ENCODE results near the gene SEC63.
"Not testable (repeated sequence)": the region's sequence is repeated elsewhere in the genome, so short reads cannot be mapped to it uniquely, and the experiment has no call there.

Gene SEC63

DNA sequence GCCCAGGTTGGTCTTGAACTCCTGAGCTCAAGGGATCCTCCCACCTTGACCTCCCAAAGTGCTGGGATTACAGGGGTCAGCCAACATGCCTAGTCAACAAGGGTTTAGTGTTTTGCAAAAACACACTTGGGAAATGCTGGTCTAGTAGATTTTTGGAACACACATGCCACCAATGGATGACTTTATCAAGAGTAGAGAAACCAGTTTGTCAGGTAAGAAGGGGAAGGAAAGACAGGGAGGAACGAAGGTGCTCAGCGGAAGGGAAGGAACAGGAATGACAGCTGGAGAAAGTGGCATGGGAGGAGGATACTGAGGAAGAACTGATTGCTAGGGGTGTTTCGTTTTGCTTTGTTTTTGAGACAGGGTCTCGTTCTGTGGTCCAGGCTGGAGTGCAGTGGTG lies 15.6 kb upstream of the SEC63 start:
- H3K4me3 ChIP-seq (ENCODE audit: insufficient read depth, low read depth, low read length): no peak overlapping the region
- no peaks in the 10 kb centered on the region for H3K9me3 ChIP-seq (ENCODE audit: control insufficient read depth, low read length)
- WGBS, 2 experiments: 92 to 93% methylated on average over 4 of the region's 4 CpGs
- no peaks in the 10 kb centered on the region for H3K4me1 ChIP-seq (ENCODE audit: control insufficient read depth, insufficient read depth, low read length)
- H3K27me3 ChIP-seq (ENCODE audit: control insufficient read depth, insufficient read depth, low read length, poor library complexity, severe bottlenecking): no peaks in the 10 kb centered on the region
- no peaks in the 10 kb centered on the region for H3K36me3 ChIP-seq (ENCODE audit: control insufficient read depth, insufficient read depth, low read length)
- no peak overlapping the region for H3K27ac ChIP-seq (ENCODE audit: insufficient read depth, low read depth, low read length, poor library complexity, severe bottlenecking)

DNA sequence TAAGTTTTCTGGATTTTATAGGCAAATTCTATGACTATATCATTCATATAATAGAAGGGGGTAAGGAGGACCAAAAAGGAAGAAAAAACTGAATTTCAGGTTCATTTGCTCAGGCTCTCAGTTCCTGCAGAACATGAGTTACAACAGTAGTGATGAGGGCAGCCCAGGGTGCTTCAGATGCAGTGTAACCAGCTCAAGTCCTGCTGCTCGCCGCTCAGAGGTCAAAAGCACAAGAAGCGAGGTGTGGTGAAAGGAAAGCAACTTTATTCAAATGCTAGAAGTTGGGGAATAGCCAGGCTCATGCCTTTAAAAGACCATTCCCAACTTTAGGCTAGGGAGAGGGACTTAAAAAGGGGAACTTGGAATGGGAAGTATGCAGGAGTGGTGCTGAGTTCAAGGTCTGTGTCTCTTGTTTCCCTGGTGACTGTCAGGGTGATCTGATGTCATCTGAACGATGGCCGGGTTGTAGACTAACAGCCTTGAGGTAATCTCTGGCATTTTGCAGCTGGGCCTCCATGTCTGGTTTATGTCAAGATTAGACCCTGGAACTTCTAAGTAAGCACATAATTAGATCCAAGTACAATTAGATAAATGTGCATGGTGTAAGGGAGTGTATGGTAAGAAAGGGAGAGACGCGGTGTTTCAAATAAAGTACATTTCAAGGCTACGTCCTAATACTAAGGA lies 14.5 kb upstream of the SEC63 start:
- H3K27ac ChIP-seq (ENCODE audit: insufficient read depth, low read depth, low read length, poor library complexity, severe bottlenecking): no peak overlapping the region
- no peak overlapping the region for H3K4me3 ChIP-seq (ENCODE audit: insufficient read depth, low read depth, low read length)
- no peaks in the 10 kb centered on the region for H3K36me3 ChIP-seq (ENCODE audit: control insufficient read depth, insufficient read depth, low read length)
- WGBS, 2 experiments: 83 to 88% methylated on average over 8 of the region's 8 CpGs
- no peaks in the 10 kb centered on the region for H3K27me3 ChIP-seq (ENCODE audit: control insufficient read depth, insufficient read depth, low read length, poor library complexity, severe bottlenecking)
- no peaks in the 10 kb centered on the region for H3K4me1 ChIP-seq (ENCODE audit: control insufficient read depth, insufficient read depth, low read length)
- no peaks in the 10 kb centered on the region for H3K9me3 ChIP-seq (ENCODE audit: control insufficient read depth, low read length)

DNA sequence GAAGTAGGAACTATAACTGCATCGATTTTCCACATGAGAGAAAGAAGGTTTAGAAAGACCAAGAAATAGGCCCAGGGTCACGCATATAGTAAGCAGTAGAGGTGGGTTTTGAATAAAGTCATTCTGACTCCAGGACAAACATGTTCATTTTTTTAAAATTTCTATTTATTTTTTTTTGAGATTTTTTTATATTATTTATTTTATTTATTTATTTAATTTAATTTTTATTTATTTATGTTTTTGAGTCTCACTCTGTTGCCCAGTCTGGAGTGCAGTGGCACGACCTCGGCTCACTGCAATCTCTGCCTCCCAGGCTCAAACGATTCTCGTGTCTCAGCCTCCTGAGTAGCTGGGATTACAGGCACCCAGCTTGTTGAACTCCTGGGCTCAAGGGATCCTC lies 13.2 kb upstream of the SEC63 start:
- Histone ChIP-seq H3K4me1 (ENCODE audit: control insufficient read depth, insufficient read depth, low read length) (no peaks in the 10 kb centered on the region), H3K27me3 (ENCODE audit: control insufficient read depth, insufficient read depth, low read length, poor library complexity, severe bottlenecking) (no peaks in the 10 kb centered on the region), H3K4me3 (ENCODE audit: insufficient read depth, low read depth, low read length) (no peak overlapping the region), H3K36me3 (ENCODE audit: control insufficient read depth, insufficient read depth, low read length) (no peaks in the 10 kb centered on the region), H3K27ac (ENCODE audit: insufficient read depth, low read depth, low read length, poor library complexity, severe bottlenecking) (no peak overlapping the region), H3K9me3 (ENCODE audit: control insufficient read depth, low read length) (no peaks in the 10 kb centered on the region)
- 95 to 96% methylated on average over 6 of the region's 6 CpGs for WGBS, 2 experiments

DNA sequence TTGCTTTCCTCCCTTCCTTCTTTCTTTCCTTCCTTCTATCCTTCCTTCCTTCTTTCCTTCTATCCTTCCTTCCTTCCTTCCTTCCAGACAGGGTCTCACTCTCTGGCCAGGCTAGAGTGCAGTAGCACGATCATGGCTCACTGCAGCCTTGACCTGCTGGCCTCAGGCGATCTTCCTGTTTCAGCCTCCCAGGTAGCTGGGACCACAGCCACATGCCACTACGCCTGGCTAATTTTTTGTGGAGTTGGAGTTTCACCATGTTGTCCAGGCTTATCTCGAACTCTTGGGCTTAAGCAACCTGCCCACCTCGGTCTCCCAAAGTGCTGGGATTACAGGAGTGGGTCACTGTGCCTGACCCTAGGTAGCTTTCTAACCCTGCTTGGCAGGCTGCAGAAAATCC lies 12.2 kb upstream of the SEC63 start:
- H3K36me3 ChIP-seq (ENCODE audit: control insufficient read depth, insufficient read depth, low read length): no peaks in the 10 kb centered on the region
- no peaks in the 10 kb centered on the region for H3K4me1 ChIP-seq (ENCODE audit: control insufficient read depth, insufficient read depth, low read length)
- no peaks in the 10 kb centered on the region for H3K27me3 ChIP-seq (ENCODE audit: control insufficient read depth, insufficient read depth, low read length, poor library complexity, severe bottlenecking)
- no peak overlapping the region for H3K27ac ChIP-seq (ENCODE audit: insufficient read depth, low read depth, low read length, poor library complexity, severe bottlenecking)
- no peak overlapping the region for H3K4me3 ChIP-seq (ENCODE audit: insufficient read depth, low read depth, low read length)
- no peaks in the 10 kb centered on the region for H3K9me3 ChIP-seq (ENCODE audit: control insufficient read depth, low read length)
- WGBS, 2 experiments: 93 to 94% methylated on average over 5 of the region's 5 CpGs

DNA sequence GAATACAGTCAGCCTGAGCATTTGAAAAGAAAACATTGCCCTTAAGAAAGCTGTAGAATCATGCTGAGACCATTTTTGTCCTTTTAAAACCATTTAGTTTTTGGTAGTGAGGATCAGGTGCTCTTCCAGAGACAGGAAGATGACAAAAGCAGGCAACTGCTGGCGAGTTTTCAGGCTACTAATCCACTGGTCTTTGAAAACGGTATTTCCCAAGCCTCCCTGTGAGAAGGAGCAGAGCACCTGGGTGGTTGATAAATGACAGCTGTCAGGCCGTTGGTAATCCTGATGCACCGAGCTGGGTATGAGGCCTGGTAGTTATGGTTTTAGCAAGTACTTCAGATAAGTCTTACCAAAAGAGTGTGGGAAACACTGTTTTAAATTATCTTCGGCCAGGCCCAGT lies 10.1 kb upstream of the SEC63 start:
- Histone ChIP-seq H3K36me3 (ENCODE audit: control insufficient read depth, insufficient read depth, low read length) (no peaks in the 10 kb centered on the region), H3K27me3 (ENCODE audit: control insufficient read depth, insufficient read depth, low read length, poor library complexity, severe bottlenecking) (no peaks in the 10 kb centered on the region), H3K4me1 (ENCODE audit: control insufficient read depth, insufficient read depth, low read length) (no peaks in the 10 kb centered on the region), H3K9me3 (ENCODE audit: control insufficient read depth, low read length) (no peaks in the 10 kb centered on the region), H3K27ac (ENCODE audit: insufficient read depth, low read depth, low read length, poor library complexity, severe bottlenecking) (no peak overlapping the region), H3K4me3 (ENCODE audit: insufficient read depth, low read depth, low read length) (no peak overlapping the region)
- WGBS, 2 experiments: 47 to 54% methylated on average over 5 of the region's 5 CpGs

DNA sequence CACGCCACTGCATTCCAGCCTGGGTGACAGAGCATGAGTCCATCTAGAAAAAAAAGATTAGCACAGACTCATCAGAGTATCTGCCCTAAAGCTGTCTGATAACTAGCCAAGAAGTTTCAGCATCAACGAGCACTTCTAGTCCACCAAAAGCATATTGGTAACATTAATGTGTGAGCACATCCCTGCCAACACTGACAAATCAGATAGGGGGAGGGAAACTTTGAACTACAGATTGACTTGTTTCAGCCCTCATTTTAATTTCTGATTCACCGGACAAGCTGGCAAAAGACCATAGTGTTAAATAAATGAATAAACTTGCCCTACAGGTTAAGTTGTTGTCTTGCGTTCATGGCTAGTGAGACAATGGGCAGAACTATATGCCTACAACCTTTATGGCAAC lies 7.7 kb upstream of the SEC63 start:
- H3K4me1 ChIP-seq (ENCODE audit: control insufficient read depth, insufficient read depth, low read length): no peaks in the 10 kb centered on the region
- H3K4me3 ChIP-seq (ENCODE audit: insufficient read depth, low read depth, low read length): no peak overlapping the region
- H3K27me3 ChIP-seq (ENCODE audit: control insufficient read depth, insufficient read depth, low read length, poor library complexity, severe bottlenecking): no peaks in the 10 kb centered on the region
- H3K27ac ChIP-seq (ENCODE audit: insufficient read depth, low read depth, low read length, poor library complexity, severe bottlenecking): no peak overlapping the region
- no peaks in the 10 kb centered on the region for H3K9me3 ChIP-seq (ENCODE audit: control insufficient read depth, low read length)
- H3K36me3 ChIP-seq (ENCODE audit: control insufficient read depth, insufficient read depth, low read length): no peaks in the 10 kb centered on the region
- 93 to 95% methylated on average over 4 of the region's 4 CpGs for WGBS, 2 experiments

DNA sequence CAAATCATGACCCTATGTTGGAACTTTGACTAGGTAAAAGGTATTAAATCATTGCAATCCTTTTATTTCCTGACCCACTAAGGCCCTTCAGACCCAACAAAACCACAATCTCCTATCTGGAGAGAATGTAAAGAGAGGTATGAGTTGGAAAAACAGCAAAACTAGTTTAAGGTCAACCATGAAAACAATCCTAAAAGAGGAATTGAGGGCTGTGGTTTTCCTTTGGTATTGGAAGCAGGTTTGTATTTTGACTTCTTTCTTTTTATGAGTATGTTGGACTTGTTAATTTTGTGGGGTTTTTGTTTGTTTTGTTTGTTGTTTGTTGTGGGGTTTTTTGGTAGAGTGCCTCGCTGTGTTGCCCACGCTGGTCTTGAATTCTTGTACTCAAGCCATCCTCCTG lies 4.7 kb upstream of the SEC63 start:
- Histone ChIP-seq H3K27ac (ENCODE audit: insufficient read depth, low read depth, low read length, poor library complexity, severe bottlenecking) (no peak overlapping the region), H3K4me3 (ENCODE audit: insufficient read depth, low read depth, low read length) (no peak overlapping the region), H3K27me3 (ENCODE audit: control insufficient read depth, insufficient read depth, low read length, poor library complexity, severe bottlenecking) (no peaks in the 10 kb centered on the region), H3K9me3 (ENCODE audit: control insufficient read depth, low read length) (no peaks in the 10 kb centered on the region), H3K4me1 (ENCODE audit: control insufficient read depth, insufficient read depth, low read length) (no peaks in the 10 kb centered on the region), H3K36me3 (ENCODE audit: control insufficient read depth, insufficient read depth, low read length) (no peaks in the 10 kb centered on the region)
- 89 to 92% methylated on average over 2 of the region's 2 CpGs for WGBS, 2 experiments

DNA sequence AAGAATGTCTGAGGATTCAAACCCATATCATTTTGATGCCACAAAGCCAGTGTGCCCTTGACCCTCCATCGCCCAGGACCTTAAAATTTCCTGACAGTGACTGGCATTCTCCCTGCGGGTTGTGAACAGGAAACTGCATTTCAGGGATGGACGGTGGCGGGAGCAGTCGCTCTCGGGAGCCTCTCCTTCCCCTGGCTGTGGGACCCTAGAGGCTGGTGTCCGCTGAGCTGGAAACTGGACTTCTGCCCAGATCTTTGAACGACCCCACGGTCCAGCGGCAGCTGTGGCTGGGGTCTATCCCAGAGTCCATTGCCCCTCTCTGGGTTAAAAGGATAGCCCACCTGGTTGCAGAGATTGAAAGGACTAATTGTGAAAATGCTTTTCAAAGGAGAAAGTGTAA lies 1.4 kb upstream of the SEC63 start:
- 79 to 81% methylated on average over 10 of the region's 10 CpGs for WGBS, 2 experiments
- Histone ChIP-seq H3K9me3 (ENCODE audit: control insufficient read depth, low read length) (no peaks in the 10 kb centered on the region), H3K4me1 (ENCODE audit: control insufficient read depth, insufficient read depth, low read length) (no peaks in the 10 kb centered on the region), H3K36me3 (ENCODE audit: control insufficient read depth, insufficient read depth, low read length) (peaks cover 5% of the 10 kb centered on the region), H3K4me3 (ENCODE audit: insufficient read depth, low read depth, low read length) (no peak overlapping the region), H3K27me3 (ENCODE audit: control insufficient read depth, insufficient read depth, low read length, poor library complexity, severe bottlenecking) (no peaks in the 10 kb centered on the region), H3K27ac (ENCODE audit: insufficient read depth, low read depth, low read length, poor library complexity, severe bottlenecking) (no peak overlapping the region)

DNA sequence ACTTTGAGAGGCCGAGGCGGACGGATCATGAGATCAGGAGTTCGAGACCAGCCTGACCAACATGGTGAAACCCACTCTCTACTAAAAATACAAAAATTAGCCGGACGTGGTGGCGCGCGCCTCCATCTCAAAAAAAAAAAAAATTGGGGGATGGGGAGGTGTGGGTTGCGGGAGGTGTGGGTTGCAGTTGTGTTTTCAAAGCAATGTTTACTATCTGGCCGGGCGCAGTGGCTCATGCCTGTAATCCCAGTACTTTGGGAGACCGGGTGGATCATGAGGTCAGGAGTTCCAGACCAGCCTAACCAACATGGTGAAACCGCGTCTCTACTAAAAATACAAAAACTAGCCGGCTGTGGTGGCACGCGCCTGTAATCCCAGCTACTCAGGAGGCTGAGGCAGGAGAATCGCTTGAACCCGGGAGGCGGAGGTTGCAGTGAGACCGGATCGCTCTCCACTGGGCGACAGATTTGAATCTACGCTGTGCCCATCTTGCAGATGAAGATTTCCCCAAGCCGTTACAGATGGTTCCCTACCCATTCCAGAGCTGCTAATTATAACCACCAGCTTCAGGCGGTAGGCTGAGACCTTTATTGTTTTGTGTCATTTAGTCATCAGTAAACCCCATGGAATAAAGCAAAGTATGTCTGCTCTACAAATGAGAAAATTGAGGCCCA lies 818 bp upstream of the SEC63 start:
- H3K4me3 ChIP-seq (ENCODE audit: insufficient read depth, low read depth, low read length): peak overlapping the region; percentile 90
- WGBS, 2 experiments: 85 to 86% methylated on average over 27 of the region's 27 CpGs
- H3K27ac ChIP-seq (ENCODE audit: insufficient read depth, low read depth, low read length, poor library complexity, severe bottlenecking): peak overlapping the region; percentile 13
- not testable (repeated sequence) for H3K36me3 ChIP-seq (ENCODE audit: control insufficient read depth, insufficient read depth, low read length); H3K9me3 ChIP-seq (ENCODE audit: control insufficient read depth, low read length); H3K27me3 ChIP-seq (ENCODE audit: control insufficient read depth, insufficient read depth, low read length, poor library complexity, severe bottlenecking); H3K4me1 ChIP-seq (ENCODE audit: control insufficient read depth, insufficient read depth, low read length)

DNA sequence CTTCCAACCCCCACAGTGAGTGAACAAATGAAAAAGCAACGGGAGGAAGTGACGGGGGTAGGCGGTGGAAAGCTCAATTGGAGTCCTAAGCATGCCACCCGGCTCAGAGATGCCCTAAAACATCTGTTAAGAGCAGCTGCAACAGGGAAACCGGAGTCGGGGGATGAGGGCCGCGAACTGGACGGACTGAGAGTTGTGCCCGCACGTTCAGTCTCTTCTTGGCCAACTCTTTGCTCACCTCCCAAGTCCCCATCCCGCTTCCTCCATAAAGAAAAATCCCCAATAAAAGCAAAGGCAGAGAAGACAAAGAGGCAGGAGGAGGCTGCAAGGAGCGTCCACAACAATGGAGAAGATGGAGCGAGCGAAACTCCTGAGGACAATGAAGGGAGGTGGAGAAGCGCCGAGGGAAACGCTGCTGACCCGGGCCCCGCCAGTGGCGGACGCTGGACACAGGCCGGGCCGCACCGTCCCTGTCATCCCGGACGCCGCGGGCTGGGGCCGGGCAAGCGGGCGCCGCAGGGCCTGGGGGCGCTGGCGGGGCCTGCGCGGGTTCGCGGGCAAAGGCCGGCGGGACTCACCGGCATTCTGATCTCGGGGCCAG lies 600 bp downstream of the SEC63 start:
- H3K9me3 ChIP-seq (ENCODE audit: control insufficient read depth, low read length): no peaks in the 10 kb centered on the region
- WGBS, 2 experiments: 0% methylated on average over 43 of the region's 43 CpGs

More for the DNA sequence above, 600 bp downstream of the SEC63 start:
- H3K27ac ChIP-seq (ENCODE audit: insufficient read depth, low read depth, low read length, poor library complexity, severe bottlenecking): peak overlapping the region; percentile 77
- H3K27me3 ChIP-seq (ENCODE audit: control insufficient read depth, insufficient read depth, low read length, poor library complexity, severe bottlenecking): no peaks in the 10 kb centered on the region
- peaks cover 5% of the 10 kb centered on the region for H3K36me3 ChIP-seq (ENCODE audit: control insufficient read depth, insufficient read depth, low read length)
- H3K4me3 ChIP-seq (ENCODE audit: insufficient read depth, low read depth, low read length): peak overlapping the region; percentile 90
- H3K4me1 ChIP-seq (ENCODE audit: control insufficient read depth, insufficient read depth, low read length): no peaks in the 10 kb centered on the region

All from ectodermal cell (in vitro differentiated cells).